IPS-20b (cell line): ENCODE measurements around the gene KRT15.

Experiments used
- H3K27ac ChIP-seq: one replicate; pipeline ENCODE4 v1.5.1; 2013; ENCODE audit warnings: low read length
- H3K27me3 ChIP-seq: 2 replicates; pipeline ENCODE4 v1.6.1; 2013; ENCODE audit warnings: mild to moderate bottlenecking, low read length, inconsistent platforms; ENCODE audit not compliant: insufficient read depth
- H3K36me3 ChIP-seq: 2 replicates; pipeline ENCODE4 v1.6.1; 2013; ENCODE audit warnings: low read depth, mild to moderate bottlenecking, inconsistent platforms, low read length, moderate library complexity; ENCODE audit not compliant: insufficient read depth
- H3K4me1 ChIP-seq: 2 replicates; pipeline ENCODE4 v1.6.1; 2013; ENCODE audit warnings: mild to moderate bottlenecking, control low read depth, inconsistent platforms, low read length, moderate library complexity; ENCODE audit not compliant: insufficient read depth
- H3K4me3 ChIP-seq: 2 replicates; pipeline ENCODE4 v1.5.1; 2013; ENCODE audit warnings: mild to moderate bottlenecking, low read length, inconsistent platforms
- H3K9ac ChIP-seq: 2 replicates; pipeline ENCODE4 v1.6.1; 2013; ENCODE audit warnings: low read depth, mild to moderate bottlenecking, inconsistent platforms, low read length, moderate library complexity
- H3K9me3 ChIP-seq: 2 replicates; pipeline ENCODE4 v1.6.1; 2013; ENCODE audit warnings: mild to moderate bottlenecking, low read depth, low read length, inconsistent platforms; ENCODE audit not compliant: insufficient read depth

The KRT15 gene

GRCh38 chr17:41523225-41523593 lies 4.5 kb upstream of the KRT15 start:
- no peak overlapping the region for H3K27ac ChIP-seq
- H3K9ac ChIP-seq: no peak overlapping the region
- peaks cover 8% of the 10 kb centered on the region; the same call in 1 of the 2 replicates for H3K27me3 ChIP-seq
- H3K9me3 ChIP-seq: no peaks in the 10 kb centered on the region
- H3K4me3 ChIP-seq: no peak overlapping the region
- H3K36me3 ChIP-seq: peaks cover 35% of the 10 kb centered on the region
- peaks cover 8% of the 10 kb centered on the region; the same call in 1 of the 2 replicates for H3K4me1 ChIP-seq

- no peak overlapping the region for H3K27ac ChIP-seq
Observed at GRCh38 chr17:41522301-41523224, 3.9 kb upstream of the KRT15 start.

GRCh38 chr17:41521574-41522261 lies 3.0 kb upstream of the KRT15 start:
- Histone ChIP-seq H3K9ac (no peak overlapping the region), H3K27ac (no peak overlapping the region), H3K27me3 (no peaks in the 10 kb centered on the region), H3K36me3 (peaks cover 35% of the 10 kb centered on the region), H3K4me1 (peaks cover 8% of the 10 kb centered on the region; the same call in 1 of the 2 replicates), H3K9me3 (no peaks in the 10 kb centered on the region), H3K4me3 (no peak overlapping the region)

More at GRCh38 chr17:41522301-41523224, 3.9 kb upstream of the KRT15 start:
- H3K9me3 ChIP-seq: no peaks in the 10 kb centered on the region
- H3K4me3 ChIP-seq: no peak overlapping the region
- peaks cover 6% of the 10 kb centered on the region; the same call in 1 of the 2 replicates for H3K27me3 ChIP-seq
- H3K9ac ChIP-seq: no peak overlapping the region
- peaks cover 8% of the 10 kb centered on the region; the same call in 1 of the 2 replicates for H3K4me1 ChIP-seq
- H3K36me3 ChIP-seq: peaks cover 35% of the 10 kb centered on the region

- Histone ChIP-seq H3K9ac (no peak overlapping the region), H3K4me3 (no peak overlapping the region), H3K27ac (no peak overlapping the region), H3K9me3 (no peaks in the 10 kb centered on the region), H3K27me3 (no peaks in the 10 kb centered on the region), H3K36me3 (peaks cover 31% of the 10 kb centered on the region), H3K4me1 (peaks cover 8% of the 10 kb centered on the region; the same call in 1 of the 2 replicates)
Observed at GRCh38 chr17:41520821-41521521, 2.3 kb upstream of the KRT15 start.

GRCh38 chr17:41519501-41520224 lies 973 bp upstream of the KRT15 start:
- H3K9me3 ChIP-seq: no peaks in the 10 kb centered on the region
- H3K9ac ChIP-seq: no peak overlapping the region
- H3K27ac ChIP-seq: no peak overlapping the region
- peaks cover 5% of the 10 kb centered on the region; the same call in 1 of the 2 replicates for H3K4me1 ChIP-seq
- H3K36me3 ChIP-seq: peaks cover 20% of the 10 kb centered on the region
- H3K4me3 ChIP-seq: no peak overlapping the region
- no peaks in the 10 kb centered on the region for H3K27me3 ChIP-seq

GRCh38 chr17:41518031-41518430 lies 659 bp downstream of the KRT15 start:
- Histone ChIP-seq H3K4me1 (peaks cover 5% of the 10 kb centered on the region; the same call in 1 of the 2 replicates), H3K36me3 (peaks cover 4% of the 10 kb centered on the region), H3K9me3 (no peaks in the 10 kb centered on the region), H3K27me3 (no peaks in the 10 kb centered on the region), H3K9ac (no peak overlapping the region), H3K4me3 (no peak overlapping the region), H3K27ac (no peak overlapping the region)

GRCh38 chr17:41516830-41517283 lies 1.8 kb downstream of the KRT15 start:
- no peaks in the 10 kb centered on the region for H3K27me3 ChIP-seq
- H3K27ac ChIP-seq: no peak overlapping the region
- H3K9me3 ChIP-seq: no peaks in the 10 kb centered on the region
- no peaks in the 10 kb centered on the region for H3K36me3 ChIP-seq
- no peaks in the 10 kb centered on the region; the same call in 1 of the 2 replicates for H3K4me1 ChIP-seq
- no peak overlapping the region for H3K9ac ChIP-seq
- H3K4me3 ChIP-seq: no peak overlapping the region

- no peaks in the 10 kb centered on the region for H3K4me1 ChIP-seq
- H3K36me3 ChIP-seq: no peaks in the 10 kb centered on the region
- no peak overlapping the region for H3K27ac ChIP-seq
- no peaks in the 10 kb centered on the region for H3K9me3 ChIP-seq
- H3K9ac ChIP-seq: no peak overlapping the region
- H3K4me3 ChIP-seq: no peak overlapping the region
- no peaks in the 10 kb centered on the region for H3K27me3 ChIP-seq
Observed at GRCh38 chr17:41516147-41516829, 2.4 kb downstream of the KRT15 start.

- Histone ChIP-seq H3K27me3 (no peaks in the 10 kb centered on the region), H3K9ac (no peak overlapping the region), H3K4me3 (no peak overlapping the region), H3K9me3 (no peaks in the 10 kb centered on the region), H3K4me1 (peaks cover 11% of the 10 kb centered on the region), H3K36me3 (no peaks in the 10 kb centered on the region), H3K27ac (no peak overlapping the region)
Observed at GRCh38 chr17:41513168-41513547, 5.5 kb downstream of the KRT15 start.

GRCh38 chr17:41512546-41513167 lies 6.0 kb downstream of the KRT15 start:
- Histone ChIP-seq H3K9me3 (no peaks in the 10 kb centered on the region), H3K27ac (no peak overlapping the region), H3K9ac (no peak overlapping the region), H3K36me3 (no peaks in the 10 kb centered on the region), H3K27me3 (no peaks in the 10 kb centered on the region), H3K4me3 (no peak overlapping the region), H3K4me1 (peaks cover 11% of the 10 kb centered on the region)
